Tibial nerve (tissue), 4 donors: ENCODE measurements around the gene C11orf71. TPM values are rescaled to one million over a fixed set of nuclear protein-coding genes. Genes with fewer than 3 reads are reported as not detected.

Source experiments
- DNase-seq, 2 donors: peaks; one replicate each; pipeline ENCODE4 v3.0.0-alpha.2; 2019; ENCODE audit warnings: low spot score in 2 of 2
- H3K27ac ChIP-seq, 4 donors: fragments of 200-600 bp; sonication (generic) in 3 of 4; one replicate each; pipeline ENCODE4 v1.5.1; 2017 to 2019; ENCODE audit warnings: mild to moderate bottlenecking in 1 of 4
- H3K27me3 ChIP-seq, 2 donors: fragments of 200-600 bp; sonication (generic) in 1 of 2; one replicate each; pipeline versions ENCODE4 v1.5.1 to v1.6.0; 2017 to 2019
- H3K36me3 ChIP-seq, 3 donors: fragments of 200-600 bp; sonication (generic); one replicate each; pipeline ENCODE4 v1.5.1; 2018 to 2019
- H3K4me1 ChIP-seq, 4 donors: fragments of 200-600 bp; sonication (generic) in 3 of 4; one replicate each; pipeline ENCODE4 v1.5.1; 2017 to 2019
- H3K4me3 ChIP-seq, 4 donors: fragments of 200-600 bp; sonication (generic) in 3 of 4; one replicate each; pipeline ENCODE4 v1.5.1; 2017 to 2019; ENCODE audit warnings: mild to moderate bottlenecking in 1 of 4, moderate library complexity in 1 of 4
- H3K9me3 ChIP-seq, 4 donors: fragments of 200-600 bp; sonication (generic) in 3 of 4; one replicate each; pipeline ENCODE4 v1.5.1; 2017 to 2019
- CTCF ChIP-seq, 5 experiments: fragments of 200-600 bp in 3 of 5; fragments of 450-650 bp in 2 of 5; sonication (generic) in 3 of 5; IDR thresholded peaks; one replicate each; pipeline ENCODE4 v1.5.1; 2016 to 2019; ENCODE audit warnings: antibody characterized with exemption in 5 of 5, mild to moderate bottlenecking in 3 of 5, moderate library complexity in 2 of 5
- EP300 ChIP-seq, 2 donors: sonication (generic); formaldehyde crosslinking; IDR thresholded peaks; one replicate each; pipeline ENCODE4 v1.6.1; 2017; ENCODE audit warnings: antibody characterized with exemption in 2 of 2, mild to moderate bottlenecking in 1 of 2
- POLR2A ChIP-seq, 2 donors: fragments of 450-650 bp; IDR thresholded peaks; one replicate each; pipeline ENCODE4 v1.6.1; 2017; ENCODE audit warnings: antibody characterized with exemption in 2 of 2, mild to moderate bottlenecking in 2 of 2, moderate library complexity in 2 of 2
- WGBS, 2 donors: methylation state at CpG; one replicate each; pipeline ENCODE4 v1.1.5; 2018; 5-methylcytosine and 5-hydroxymethylcytosine counted together
- total RNA-seq, 4 donors: library from RNA; depleted of rRNA; stranded (reverse); fragments of >200 nt; gene quantifications; one replicate each; pipeline ENCODE4 v1.1.0, GENCODE V29; 2016

The C11orf71 gene
- total RNA-seq, 4 donors from 2014 or later = 3.3 to 16.0 (median 13.5) TPM

DNA sequence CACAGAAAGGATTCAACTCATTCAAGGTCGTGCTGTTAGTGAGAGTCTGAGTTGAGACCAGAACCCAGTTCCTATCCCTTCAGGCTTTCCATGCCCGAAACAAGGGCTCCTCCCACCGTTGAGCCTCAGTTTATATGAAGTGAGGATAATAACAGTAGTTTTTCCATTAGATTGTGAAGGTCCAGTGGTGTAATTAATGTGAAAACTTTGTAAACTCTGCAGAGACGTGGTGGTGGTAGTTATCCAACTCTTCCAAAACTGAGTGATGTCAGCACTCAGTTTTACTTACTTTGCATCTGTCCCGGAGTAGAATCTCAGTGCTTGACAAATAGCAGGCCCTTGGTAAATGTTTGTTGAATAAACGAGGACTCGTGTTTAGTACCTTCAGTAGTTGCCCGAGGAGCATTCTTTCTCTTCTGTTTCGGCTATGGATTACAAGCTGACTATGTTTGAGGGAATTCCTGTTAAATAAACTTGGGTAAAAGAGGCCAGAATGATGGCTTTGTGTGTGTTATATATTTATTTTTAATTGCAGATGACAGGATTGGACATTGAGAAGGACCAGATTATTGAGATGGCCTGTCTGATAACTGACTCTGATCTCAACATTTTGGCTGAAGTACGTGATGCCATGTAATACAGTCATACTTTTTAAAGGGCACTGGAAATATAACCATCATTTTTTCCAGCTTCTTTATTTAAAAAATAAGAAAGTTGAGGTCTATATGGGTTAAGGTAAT, 40.0 kb upstream of the C11orf71 start:
- TF ChIP-seq POLR2A (IDR thresholded peaks at IDR 0.05) = no peak
- no peaks in the 10 kb centered on the region for H3K9me3 ChIP-seq
- H3K36me3 ChIP-seq = peaks cover 0 to 13% (median 0%) of the 10 kb centered on the region in 3 donors
- H3K4me3 ChIP-seq = peak overlapping the region; percentile 67 to 96 (median 89)
- H3K4me1 ChIP-seq = peaks cover 0 to 37% (median 12%) of the 10 kb centered on the region in 4 donors
- WGBS, 2 donors = 9% methylated on average over 10 of the region's 10 CpGs
- DNase-seq = peak in 1 of 2 donors; percentile 10
- H3K27me3 ChIP-seq = no peaks in the 10 kb centered on the region
- H3K27ac ChIP-seq = peak overlapping the region; percentile 49 to 88 (median 77)

- no peaks in the 10 kb centered on the region for H3K27me3 ChIP-seq
- peak within 1 kb of the TSS; percentile 67 to 96 (median 89) for H3K4me3 ChIP-seq
- peak; percentile 57 to 72 for TF ChIP-seq POLR2A (IDR thresholded peaks at IDR 0.05)
- peak; percentile 65 to 91 for TF ChIP-seq EP300 (IDR thresholded peaks at IDR 0.05)
- peak; percentile 24 to 63 (median 49) for TF ChIP-seq CTCF (IDR thresholded peaks at IDR 0.05)
Measured at GRCh38 chr11:114439229-114440120, 39.2 kb upstream of the C11orf71 start, which contains the start of gene REXO2. Gene REXO2 (plus strand): TSS chr11:114439467. CDS start chr11:114439529, 62 bp downstream.

DNA sequence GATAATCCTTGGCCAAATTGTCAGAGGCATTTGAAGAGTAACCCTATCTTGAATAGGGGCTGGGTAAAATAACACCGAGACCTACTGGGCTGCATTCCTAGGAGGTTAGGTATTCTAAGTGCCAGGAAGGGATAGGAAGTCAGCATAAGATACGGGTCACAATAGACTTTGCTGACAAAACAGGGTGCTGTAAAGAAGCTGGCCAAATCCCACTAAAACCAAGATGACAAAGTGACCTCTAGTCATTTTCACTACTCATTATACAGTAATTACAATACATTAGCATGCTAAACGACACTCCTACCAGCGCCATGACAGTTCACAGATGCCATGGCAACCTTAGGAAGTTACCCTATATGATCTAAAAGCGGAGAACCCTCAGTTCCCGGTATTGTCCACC, 38.0 kb upstream of the C11orf71 start:
- H3K4me3 ChIP-seq = no peak overlapping the region
- H3K9me3 ChIP-seq = no peaks in the 10 kb centered on the region
- H3K36me3 ChIP-seq = no peaks in the 10 kb centered on the region
- no peaks in the 10 kb centered on the region for H3K27me3 ChIP-seq
- TF ChIP-seq CTCF (IDR thresholded peaks at IDR 0.05) (no peak), POLR2A (IDR thresholded peaks at IDR 0.05) (no peak)
- WGBS, 2 donors = 67 to 71% methylated on average over 6 of the region's 6 CpGs
- no peak overlapping the region for H3K27ac ChIP-seq
- peaks cover 0 to 37% (median 12%) of the 10 kb centered on the region in 4 donors for H3K4me1 ChIP-seq
- no peak for DNase-seq

More at GRCh38 chr11:114439229-114440120, 39.2 kb upstream of the C11orf71 start, which contains the start of gene REXO2:
- 0 to 1% methylated on average over 41 to 54 of the region's 64 CpGs for WGBS, 2 donors
- H3K4me1 ChIP-seq = peaks cover 0 to 37% (median 12%) of the 10 kb centered on the region in 4 donors
- DNase-seq = peak; percentile 91 to 92
- peaks cover 0 to 5% (median 0%) of the 10 kb centered on the region in 3 donors for H3K36me3 ChIP-seq
- no peaks in the 10 kb centered on the region for H3K9me3 ChIP-seq
- peak within 1 kb of the TSS; percentile 49 to 88 (median 77) for H3K27ac ChIP-seq

DNA sequence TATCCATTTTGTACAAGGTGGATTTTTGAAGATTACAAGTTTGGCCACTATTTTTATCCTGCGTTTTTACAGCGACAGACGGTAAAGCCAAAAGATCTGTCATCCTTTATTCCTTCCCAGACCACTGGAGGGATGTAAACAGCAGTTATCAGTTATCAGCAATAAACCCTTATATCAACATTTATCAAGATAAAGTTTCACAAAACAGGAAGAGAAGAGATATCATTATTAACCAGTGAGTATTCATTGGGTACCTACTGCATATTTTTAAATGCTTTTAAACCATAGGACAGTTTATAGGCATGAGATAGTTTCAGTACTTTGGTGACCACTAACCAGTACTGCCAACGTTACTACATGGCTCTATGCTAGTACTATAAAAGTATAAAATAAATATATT, 33.1 kb upstream of the C11orf71 start:
- TF ChIP-seq CTCF (IDR thresholded peaks at IDR 0.05) (no peak), EP300 (IDR thresholded peaks at IDR 0.05) (no peak)
- H3K27me3 ChIP-seq = no peaks in the 10 kb centered on the region
- H3K9me3 ChIP-seq = no peaks in the 10 kb centered on the region
- H3K4me3 ChIP-seq = no peak overlapping the region
- peaks cover 0 to 1% (median 0%) of the 10 kb centered on the region in 4 donors for H3K4me1 ChIP-seq
- WGBS, 2 donors = 92 to 94% methylated on average over 4 of the region's 4 CpGs
- no peak for DNase-seq
- H3K36me3 ChIP-seq = no peaks in the 10 kb centered on the region
- no peak overlapping the region for H3K27ac ChIP-seq

- no peaks in the 10 kb centered on the region for H3K9me3 ChIP-seq
- H3K27ac ChIP-seq = no peak overlapping the region
- no peaks in the 10 kb centered on the region for H3K4me1 ChIP-seq
- no peak overlapping the region for H3K4me3 ChIP-seq
- no peaks in the 10 kb centered on the region for H3K36me3 ChIP-seq
- H3K27me3 ChIP-seq = no peaks in the 10 kb centered on the region
- DNase-seq = no peak
- 94% methylated on average over 3 of the region's 3 CpGs for WGBS, 2 donors
- TF ChIP-seq POLR2A (IDR thresholded peaks at IDR 0.05) (no peak), EP300 (IDR thresholded peaks at IDR 0.05) (no peak), CTCF (IDR thresholded peaks at IDR 0.05) (no peak)
Measured at GRCh38 chr11:114432893-114433292, 32.6 kb upstream of the C11orf71 start.
